ENCODE data around the gene TBC1D22A.

DNA sequence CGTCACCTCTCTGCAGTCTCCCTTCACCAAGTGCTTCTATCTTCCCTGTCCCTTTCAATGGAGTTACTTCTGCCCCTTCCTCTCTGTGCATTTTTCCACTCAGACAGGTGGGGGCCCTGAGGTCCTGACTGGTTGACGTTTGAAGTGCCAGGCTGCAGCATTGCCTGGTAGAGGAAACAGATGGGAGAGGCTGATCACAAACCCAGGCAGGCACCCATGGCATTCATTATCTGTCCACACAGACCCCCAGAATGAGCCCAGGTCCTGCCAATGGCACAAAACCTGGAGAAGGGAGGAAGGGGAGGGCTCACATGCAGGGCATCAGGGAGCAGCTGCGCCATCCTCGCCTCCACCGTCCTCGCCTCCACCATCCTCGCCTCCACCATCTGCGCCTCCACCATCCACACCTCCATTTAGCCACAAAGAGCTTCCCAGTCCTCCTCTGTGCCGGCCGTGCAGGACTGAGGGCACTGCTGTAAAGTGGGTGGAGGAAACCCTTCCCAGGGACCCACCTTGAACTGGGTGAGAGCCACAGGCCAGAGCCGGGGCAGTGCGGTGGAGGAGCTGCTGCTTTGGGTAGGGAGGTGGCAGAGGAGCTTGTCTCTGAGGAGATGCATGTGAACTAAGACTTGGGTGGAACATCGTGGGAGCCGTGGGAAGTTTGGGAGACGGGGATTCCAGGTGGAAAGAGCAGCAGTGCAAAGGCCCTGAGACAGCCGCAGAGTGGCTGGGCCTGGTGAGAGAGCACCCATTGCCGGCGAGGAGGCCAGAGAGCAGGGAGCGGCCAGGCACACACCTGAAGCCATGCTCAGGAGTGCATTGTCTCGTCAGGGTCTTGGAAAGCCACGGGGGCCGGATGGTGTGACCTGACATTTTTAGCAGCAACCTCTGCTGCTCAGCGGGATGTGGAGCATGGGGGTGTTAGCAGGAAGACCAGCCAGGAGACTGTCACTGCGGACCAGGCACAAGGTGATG is 145.1 kb downstream of the TBC1D22A start:
- TF ChIP-seq CTCF (IDR thresholded peaks at IDR 0.05; ENCODE audit: low read length) (no peak), EZH2 (IDR thresholded peaks at IDR 0.05; ENCODE audit: borderline replicate concordance, low read length) (no peak)
